ENCODE measurements around the gene RASSF8. TPM values are rescaled to one million over a fixed set of nuclear protein-coding genes. Genes with fewer than 3 reads are reported as not detected.

The RASSF8 gene
- total RNA-seq, 1 donor from 2014 or later = 54.6 TPM

- Mint-ChIP-seq H3K27me3 (ENCODE audit: low read depth) (no peaks in the 10 kb centered on the region), H3K27ac (ENCODE audit: unreplicated experiment) (no peak overlapping the region), H3K36me3 (ENCODE audit: low read depth) (no peaks in the 10 kb centered on the region), H3K9me3 (ENCODE audit: low read depth) (no peaks in the 10 kb centered on the region), H3K4me3 (ENCODE audit: unreplicated experiment) (no peak overlapping the region), H3K4me1 (ENCODE audit: low read depth) (peaks cover 31% of the 10 kb centered on the region)
- peak; percentile 28 for TF ChIP-seq CTCF (IDR thresholded peaks at IDR 0.05)
- no peak for DNase-seq (ENCODE audit: low spot score)
Observed at GRCh38 chr12:25971654-25972041, 13.2 kb downstream of the RASSF8 start.

- Mint-ChIP-seq H3K27me3 (ENCODE audit: low read depth) (no peaks in the 10 kb centered on the region), H3K36me3 (ENCODE audit: low read depth) (no peaks in the 10 kb centered on the region), H3K4me3 (ENCODE audit: unreplicated experiment) (no peak overlapping the region), H3K4me1 (ENCODE audit: low read depth) (peaks cover 25% of the 10 kb centered on the region), H3K27ac (ENCODE audit: unreplicated experiment) (peak overlapping the region; percentile 29), H3K9me3 (ENCODE audit: low read depth) (no peaks in the 10 kb centered on the region)
- no peak for TF ChIP-seq CTCF (IDR thresholded peaks at IDR 0.05)
- no peak for DNase-seq (ENCODE audit: low spot score)
Observed at GRCh38 chr12:25972783-25973182, 14.3 kb downstream of the RASSF8 start.

- H3K27me3 Mint-ChIP-seq (ENCODE audit: low read depth) = no peaks in the 10 kb centered on the region
Observed at GRCh38 chr12:25975179-25975578, 16.7 kb downstream of the RASSF8 start.

GRCh38 chr12:25975682-25976081 is 17.2 kb downstream of the RASSF8 start:
- Mint-ChIP-seq H3K27ac (ENCODE audit: unreplicated experiment) (no peak overlapping the region), H3K36me3 (ENCODE audit: low read depth) (no peaks in the 10 kb centered on the region), H3K4me1 (ENCODE audit: low read depth) (peaks cover 18% of the 10 kb centered on the region), H3K27me3 (ENCODE audit: low read depth) (no peaks in the 10 kb centered on the region), H3K4me3 (ENCODE audit: unreplicated experiment) (no peak overlapping the region), H3K9me3 (ENCODE audit: low read depth) (no peaks in the 10 kb centered on the region)
- no peak for TF ChIP-seq CTCF (IDR thresholded peaks at IDR 0.05)
- DNase-seq (ENCODE audit: low spot score) = no peak

More at GRCh38 chr12:25975179-25975578, 16.7 kb downstream of the RASSF8 start:
- no peak for TF ChIP-seq CTCF (IDR thresholded peaks at IDR 0.05)
- Mint-ChIP-seq H3K9me3 (ENCODE audit: low read depth) (no peaks in the 10 kb centered on the region), H3K4me1 (ENCODE audit: low read depth) (peaks cover 23% of the 10 kb centered on the region), H3K4me3 (ENCODE audit: unreplicated experiment) (no peak overlapping the region), H3K27ac (ENCODE audit: unreplicated experiment) (no peak overlapping the region), H3K36me3 (ENCODE audit: low read depth) (no peaks in the 10 kb centered on the region)
- no peak for DNase-seq (ENCODE audit: low spot score)

- no peak overlapping the region for H3K27ac Mint-ChIP-seq (ENCODE audit: unreplicated experiment)
- H3K4me1 Mint-ChIP-seq (ENCODE audit: low read depth) = peaks cover 13% of the 10 kb centered on the region
- H3K4me3 Mint-ChIP-seq (ENCODE audit: unreplicated experiment) = no peak overlapping the region
- TF ChIP-seq CTCF (IDR thresholded peaks at IDR 0.05) = no peak
- H3K36me3 Mint-ChIP-seq (ENCODE audit: low read depth) = no peaks in the 10 kb centered on the region
- no peaks in the 10 kb centered on the region for H3K9me3 Mint-ChIP-seq (ENCODE audit: low read depth)
- no peaks in the 10 kb centered on the region for H3K27me3 Mint-ChIP-seq (ENCODE audit: low read depth)
- DNase-seq (ENCODE audit: low spot score) = no peak
Observed at GRCh38 chr12:25976289-25976688, 17.8 kb downstream of the RASSF8 start.

Data from chondrocyte (in vitro differentiated cells).